Measurements from ENCODE around the gene PAK1IP1.

PAK1IP1 gene

GRCh38 chr6:10678456-10678855 lies 16.3 kb upstream of the PAK1IP1 start:
- Histone ChIP-seq H3K79me2 (ENCODE audit: low read length) (no peaks in the 10 kb centered on the region), H3F3A (ENCODE audit: insufficient read depth, low read length) (no peaks in the 10 kb centered on the region), H3K4me3 (ENCODE audit: low read length) (no peak overlapping the region), H3K4me2 (ENCODE audit: low read depth, low read length) (no peak overlapping the region), H3K9me2 (replicated peaks; ENCODE audit: insufficient read depth, low read length) (no peaks in the 10 kb centered on the region), H4K20me1 (ENCODE audit: insufficient read depth, low read length) (no peaks in the 10 kb centered on the region), H3K4me1 (ENCODE audit: low read length) (no peaks in the 10 kb centered on the region), H2AFZ (ENCODE audit: low read length) (no peak overlapping the region), H3K27ac (ENCODE audit: low read length) (no peak overlapping the region), H3K9me3 (replicated peaks; ENCODE audit: insufficient read depth, low read length) (no peaks in the 10 kb centered on the region), H3K27me3 (replicated peaks; ENCODE audit: insufficient read depth, low read length) (no peaks in the 10 kb centered on the region), H3K9ac (ENCODE audit: low read length) (no peak overlapping the region), H3K36me3 (replicated peaks; ENCODE audit: insufficient read depth, low read length) (no peaks in the 10 kb centered on the region)
- DNase-seq, result no peak
- TF ChIP-seq EZH2 (optimal IDR thresholded peaks at IDR 0.05; ENCODE audit: low read depth, low read length) (no peak), EZH2phosphoT487 (IDR thresholded peaks at IDR 0.05; ENCODE audit: low read length) (no peak), CTCF (IDR thresholded peaks at IDR 0.05; ENCODE audit: low read length) (no peak)

- H3K27me3 ChIP-seq (replicated peaks; ENCODE audit: insufficient read depth, low read length), result no peaks in the 10 kb centered on the region
- no peak overlapping the region for H3K4me2 ChIP-seq (ENCODE audit: low read depth, low read length)
- no peaks in the 10 kb centered on the region for H3K9me2 ChIP-seq (replicated peaks; ENCODE audit: insufficient read depth, low read length)
- no peak for DNase-seq
- H3K4me1 ChIP-seq (ENCODE audit: low read length), result no peaks in the 10 kb centered on the region
- TF ChIP-seq EZH2phosphoT487 (IDR thresholded peaks at IDR 0.05; ENCODE audit: low read length) (no peak), CTCF (IDR thresholded peaks at IDR 0.05; ENCODE audit: low read length) (no peak), EZH2 (optimal IDR thresholded peaks at IDR 0.05; ENCODE audit: low read depth, low read length) (no peak)
- H3K79me2 ChIP-seq (ENCODE audit: low read length), result no peaks in the 10 kb centered on the region
- no peaks in the 10 kb centered on the region for H3K9me3 ChIP-seq (replicated peaks; ENCODE audit: insufficient read depth, low read length)
- H3K9ac ChIP-seq (ENCODE audit: low read length), result no peak overlapping the region
- no peak overlapping the region for H3K4me3 ChIP-seq (ENCODE audit: low read length)
- no peaks in the 10 kb centered on the region for H4K20me1 ChIP-seq (ENCODE audit: insufficient read depth, low read length)
- H3K27ac ChIP-seq (ENCODE audit: low read length), result no peak overlapping the region
- no peaks in the 10 kb centered on the region for H3K36me3 ChIP-seq (replicated peaks; ENCODE audit: insufficient read depth, low read length)
- H3F3A ChIP-seq (ENCODE audit: insufficient read depth, low read length), result no peaks in the 10 kb centered on the region
- no peak overlapping the region for H2AFZ ChIP-seq (ENCODE audit: low read length)
Measured at GRCh38 chr6:10681795-10682194, 13.0 kb upstream of the PAK1IP1 start.

- no peaks in the 10 kb centered on the region for H3K9me2 ChIP-seq (replicated peaks; ENCODE audit: insufficient read depth, low read length)
- H3F3A ChIP-seq (ENCODE audit: insufficient read depth, low read length), result no peaks in the 10 kb centered on the region
- H3K4me2 ChIP-seq (ENCODE audit: low read depth, low read length), result no peak overlapping the region
- no peak for TF ChIP-seq EZH2phosphoT487 (IDR thresholded peaks at IDR 0.05; ENCODE audit: low read length)
- TF ChIP-seq CTCF (IDR thresholded peaks at IDR 0.05; ENCODE audit: low read length), result no peak
- no peak for TF ChIP-seq EZH2 (optimal IDR thresholded peaks at IDR 0.05; ENCODE audit: low read depth, low read length)
- no peaks in the 10 kb centered on the region for H4K20me1 ChIP-seq (ENCODE audit: insufficient read depth, low read length)
- H3K27me3 ChIP-seq (replicated peaks; ENCODE audit: insufficient read depth, low read length), result no peaks in the 10 kb centered on the region
- no peak overlapping the region for H3K27ac ChIP-seq (ENCODE audit: low read length)
- DNase-seq, result no peak
- H3K79me2 ChIP-seq (ENCODE audit: low read length), result no peaks in the 10 kb centered on the region
- H3K9me3 ChIP-seq (replicated peaks; ENCODE audit: insufficient read depth, low read length), result no peaks in the 10 kb centered on the region
- H3K4me3 ChIP-seq (ENCODE audit: low read length), result no peak overlapping the region
- no peak overlapping the region for H3K9ac ChIP-seq (ENCODE audit: low read length)
- no peak overlapping the region for H2AFZ ChIP-seq (ENCODE audit: low read length)
- H3K4me1 ChIP-seq (ENCODE audit: low read length), result no peaks in the 10 kb centered on the region
- no peaks in the 10 kb centered on the region for H3K36me3 ChIP-seq (replicated peaks; ENCODE audit: insufficient read depth, low read length)
Measured at GRCh38 chr6:10682355-10682988, 12.3 kb upstream of the PAK1IP1 start.

Data from MM.1S (cell line).